Measurements from ENCODE around the gene MYBBP1A. TPM values are rescaled to one million over a fixed set of nuclear protein-coding genes. Genes with fewer than 3 reads are reported as not detected.
"Not testable (repeated sequence)": the region's sequence is repeated elsewhere in the genome, so short reads cannot be mapped to it uniquely, and the experiment has no call there.

MYBBP1A gene, protein sequence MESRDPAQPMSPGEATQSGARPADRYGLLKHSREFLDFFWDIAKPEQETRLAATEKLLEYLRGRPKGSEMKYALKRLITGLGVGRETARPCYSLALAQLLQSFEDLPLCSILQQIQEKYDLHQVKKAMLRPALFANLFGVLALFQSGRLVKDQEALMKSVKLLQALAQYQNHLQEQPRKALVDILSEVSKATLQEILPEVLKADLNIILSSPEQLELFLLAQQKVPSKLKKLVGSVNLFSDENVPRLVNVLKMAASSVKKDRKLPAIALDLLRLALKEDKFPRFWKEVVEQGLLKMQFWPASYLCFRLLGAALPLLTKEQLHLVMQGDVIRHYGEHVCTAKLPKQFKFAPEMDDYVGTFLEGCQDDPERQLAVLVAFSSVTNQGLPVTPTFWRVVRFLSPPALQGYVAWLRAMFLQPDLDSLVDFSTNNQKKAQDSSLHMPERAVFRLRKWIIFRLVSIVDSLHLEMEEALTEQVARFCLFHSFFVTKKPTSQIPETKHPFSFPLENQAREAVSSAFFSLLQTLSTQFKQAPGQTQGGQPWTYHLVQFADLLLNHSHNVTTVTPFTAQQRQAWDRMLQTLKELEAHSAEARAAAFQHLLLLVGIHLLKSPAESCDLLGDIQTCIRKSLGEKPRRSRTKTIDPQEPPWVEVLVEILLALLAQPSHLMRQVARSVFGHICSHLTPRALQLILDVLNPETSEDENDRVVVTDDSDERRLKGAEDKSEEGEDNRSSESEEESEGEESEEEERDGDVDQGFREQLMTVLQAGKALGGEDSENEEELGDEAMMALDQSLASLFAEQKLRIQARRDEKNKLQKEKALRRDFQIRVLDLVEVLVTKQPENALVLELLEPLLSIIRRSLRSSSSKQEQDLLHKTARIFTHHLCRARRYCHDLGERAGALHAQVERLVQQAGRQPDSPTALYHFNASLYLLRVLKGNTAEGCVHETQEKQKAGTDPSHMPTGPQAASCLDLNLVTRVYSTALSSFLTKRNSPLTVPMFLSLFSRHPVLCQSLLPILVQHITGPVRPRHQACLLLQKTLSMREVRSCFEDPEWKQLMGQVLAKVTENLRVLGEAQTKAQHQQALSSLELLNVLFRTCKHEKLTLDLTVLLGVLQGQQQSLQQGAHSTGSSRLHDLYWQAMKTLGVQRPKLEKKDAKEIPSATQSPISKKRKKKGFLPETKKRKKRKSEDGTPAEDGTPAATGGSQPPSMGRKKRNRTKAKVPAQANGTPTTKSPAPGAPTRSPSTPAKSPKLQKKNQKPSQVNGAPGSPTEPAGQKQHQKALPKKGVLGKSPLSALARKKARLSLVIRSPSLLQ (N-terminal part only)
- total RNA-seq (2014; rRNA removed; shearing (Covaris generic)), result 26.9 and 45.3 TPM in 2 replicates

DNA sequence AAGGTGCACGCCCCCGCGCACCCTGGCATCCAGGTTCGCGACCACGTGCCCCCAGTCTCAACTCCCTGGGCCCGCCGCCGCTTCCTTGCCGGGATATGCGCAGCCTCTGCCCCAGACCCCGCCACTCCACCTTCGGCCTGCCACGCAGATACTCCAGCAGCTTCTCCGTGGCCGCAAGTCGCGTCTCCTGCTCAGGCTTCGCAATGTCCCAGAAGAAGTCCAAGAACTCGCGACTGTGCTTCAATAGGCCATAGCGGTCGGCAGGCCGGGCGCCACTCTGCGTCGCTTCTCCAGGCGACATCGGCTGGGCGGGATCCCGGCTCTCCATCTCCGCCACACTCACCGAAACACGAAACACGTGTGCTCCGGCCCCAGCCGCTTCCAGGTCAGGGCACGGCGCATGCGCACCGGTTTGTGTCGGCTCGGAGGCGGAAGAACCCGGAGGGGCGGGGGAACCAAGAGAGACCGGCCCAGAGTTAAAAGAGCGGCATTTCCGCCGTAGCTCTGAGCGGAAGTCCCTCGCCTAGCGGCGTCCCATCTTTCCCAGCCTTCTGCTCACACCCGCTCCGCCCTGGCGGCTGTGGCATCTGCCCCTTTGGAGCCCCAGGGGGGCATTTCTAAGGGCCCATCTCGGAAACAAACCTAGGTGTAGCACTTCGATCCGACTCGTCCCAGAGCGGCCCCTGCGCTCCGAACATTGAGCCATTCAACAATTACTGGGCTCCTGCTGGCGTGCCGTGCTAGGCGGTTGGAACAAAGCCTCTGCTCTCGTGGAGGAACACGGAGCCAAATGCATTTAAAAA lies at the start of gene MYBBP1A:
Gene MYBBP1A, minus strand, starts transcription at position 388 of the 803 bp plus-strand sequence. Its CDS starts 60 bp downstream, at position 328.
- DNase-seq (ENCODE audit: low read depth), result peak; percentile 93

DNA sequence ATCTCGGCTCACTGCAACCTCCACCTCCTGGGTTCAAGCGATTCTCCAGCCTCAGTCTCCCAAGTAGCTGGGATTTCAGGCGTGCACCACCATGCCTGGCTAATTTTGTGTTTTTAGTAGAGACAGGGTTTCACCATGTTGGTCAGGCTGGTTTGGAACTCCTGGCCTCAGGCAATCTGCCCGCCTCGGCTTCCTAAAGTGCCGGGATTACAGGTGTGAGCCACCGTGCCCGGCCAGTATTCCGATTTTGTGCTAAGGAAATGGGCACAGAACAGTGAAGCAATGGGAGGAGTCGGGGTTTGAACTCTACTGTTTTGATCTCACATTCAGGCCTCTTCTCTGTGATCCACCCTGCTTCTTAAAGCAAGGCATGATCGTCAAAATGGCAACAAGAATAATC lies 49.6 kb upstream of the MYBBP1A start:
- not testable (repeated sequence) for DNase-seq (ENCODE audit: low read depth)

DNA sequence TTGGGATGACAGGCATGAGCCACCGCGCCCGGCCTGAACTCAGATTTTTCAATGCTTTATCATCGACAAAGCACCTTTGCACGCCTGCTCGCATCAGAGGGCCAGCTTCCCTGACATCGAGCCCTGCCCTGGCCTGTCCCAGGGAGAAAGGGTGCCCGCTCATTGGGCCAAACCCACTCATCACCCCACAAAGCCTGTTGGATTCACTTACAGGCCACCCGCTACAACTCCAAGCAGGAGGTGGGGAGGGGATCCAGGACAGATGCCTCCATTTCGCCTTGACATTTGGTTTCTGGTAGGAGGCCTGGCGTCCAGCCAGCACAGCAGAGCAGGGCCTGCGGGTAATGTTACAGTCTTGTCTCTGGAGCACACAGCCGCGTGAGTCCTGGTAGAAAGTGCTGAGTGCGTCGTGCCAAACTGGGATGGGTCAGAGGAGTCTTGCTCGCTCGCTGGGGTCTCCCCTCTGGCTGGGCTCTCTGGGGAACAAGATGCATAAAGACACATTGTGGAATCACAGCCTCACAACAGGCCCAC lies 49.0 kb upstream of the MYBBP1A start:
- peak; percentile 23 for DNase-seq (ENCODE audit: low read depth)

DNA sequence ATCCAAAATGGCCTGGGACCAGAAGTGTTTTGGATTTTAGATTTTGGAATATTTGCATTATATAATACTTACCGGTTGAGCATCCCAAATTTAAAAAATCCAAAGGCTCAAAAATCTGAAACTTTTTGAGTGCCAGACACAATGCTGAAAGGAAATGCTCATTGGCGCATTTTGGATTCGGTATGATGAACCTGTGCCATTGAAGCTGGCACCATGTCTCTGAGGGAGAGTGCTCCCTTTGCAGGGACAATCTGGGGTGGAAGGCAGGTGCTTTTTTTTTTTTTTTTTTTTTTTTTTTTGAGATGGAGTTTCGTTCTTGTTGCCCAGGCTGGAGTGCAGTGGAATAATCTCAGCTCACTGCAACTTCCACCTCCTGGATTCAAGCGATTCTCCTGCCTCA lies 46.9 kb upstream of the MYBBP1A start:
- DNase-seq (ENCODE audit: low read depth), result no peak

DNA sequence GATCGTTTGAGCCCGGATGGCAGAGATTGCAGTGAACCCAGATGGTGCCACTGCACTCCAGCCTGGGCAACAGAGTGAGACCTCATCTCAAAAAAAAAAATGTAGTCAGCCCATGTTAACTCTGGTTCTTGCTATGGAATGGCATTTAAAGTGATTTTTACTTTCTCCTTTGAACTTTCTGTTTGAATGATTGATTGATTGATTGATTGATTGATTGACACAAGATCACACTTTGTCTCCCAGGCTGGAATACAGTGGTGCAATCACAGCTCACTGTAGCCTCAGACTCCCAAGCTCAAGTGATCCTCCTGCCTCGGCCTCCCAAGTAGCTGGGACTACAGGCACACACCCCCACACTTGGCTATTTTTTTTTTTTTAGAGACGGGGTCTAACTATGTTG lies 46.1 kb upstream of the MYBBP1A start:
- DNase-seq (ENCODE audit: low read depth), result no peak

DNA sequence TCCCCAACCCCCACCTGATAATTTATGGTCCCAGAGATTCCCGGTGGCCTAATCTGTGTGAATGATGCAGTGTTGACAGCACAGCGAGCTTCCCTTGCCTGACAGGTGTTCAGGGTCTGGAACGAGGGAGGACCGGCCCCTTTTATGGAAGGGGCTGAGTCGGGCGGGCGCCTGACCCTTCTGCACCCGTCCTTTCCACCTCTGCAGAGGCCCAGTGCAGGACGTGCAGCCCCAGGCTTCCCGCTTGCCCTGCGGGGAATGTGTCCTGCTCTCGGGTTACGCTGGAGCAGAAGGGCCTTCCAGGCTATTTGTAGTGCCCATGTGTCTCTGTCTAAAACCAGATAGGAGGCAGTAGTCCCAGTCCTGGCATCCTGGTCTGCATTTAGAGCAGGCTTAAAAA lies 45.4 kb upstream of the MYBBP1A start:
- DNase-seq (ENCODE audit: low read depth), result no peak

DNA sequence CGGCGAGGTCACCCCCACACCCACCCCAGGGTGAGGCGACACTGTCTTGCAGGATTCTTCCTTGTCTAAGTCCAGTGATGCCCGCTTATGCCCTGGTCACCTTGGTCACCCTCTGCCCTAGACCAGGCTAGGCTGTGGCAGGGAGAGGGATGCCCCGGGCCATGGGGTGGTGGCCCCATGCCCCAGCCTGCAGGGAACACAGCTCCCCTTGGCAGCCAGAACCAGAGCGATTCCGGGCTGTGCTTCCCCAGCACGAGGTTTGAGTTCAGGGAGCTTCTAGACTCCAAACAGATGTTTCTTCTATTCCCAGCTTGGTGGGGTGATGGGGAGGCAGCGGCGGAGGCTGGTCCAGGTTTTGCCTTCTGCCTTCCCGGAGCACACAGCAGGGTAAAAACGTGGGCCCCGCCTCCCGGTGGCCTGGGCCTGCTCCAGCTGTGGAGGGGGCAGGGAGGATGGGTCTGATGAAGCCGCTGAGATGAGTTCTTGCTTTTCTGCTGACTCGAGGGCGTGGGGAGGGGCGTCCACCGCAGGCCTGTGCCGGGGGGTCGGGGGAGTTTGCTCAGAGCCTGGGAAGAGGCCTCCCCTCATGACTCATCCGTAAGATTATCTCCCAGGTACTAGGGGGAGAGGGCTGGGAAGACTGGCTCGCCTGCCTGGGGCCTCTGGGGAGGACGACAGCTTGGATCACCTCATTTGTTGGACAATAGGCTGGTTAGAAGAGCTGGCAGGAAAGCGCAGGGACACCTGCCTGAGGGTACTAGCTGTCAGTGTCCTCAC lies 44.5 kb upstream of the MYBBP1A start:
- DNase-seq (ENCODE audit: low read depth), result no peak

DNA sequence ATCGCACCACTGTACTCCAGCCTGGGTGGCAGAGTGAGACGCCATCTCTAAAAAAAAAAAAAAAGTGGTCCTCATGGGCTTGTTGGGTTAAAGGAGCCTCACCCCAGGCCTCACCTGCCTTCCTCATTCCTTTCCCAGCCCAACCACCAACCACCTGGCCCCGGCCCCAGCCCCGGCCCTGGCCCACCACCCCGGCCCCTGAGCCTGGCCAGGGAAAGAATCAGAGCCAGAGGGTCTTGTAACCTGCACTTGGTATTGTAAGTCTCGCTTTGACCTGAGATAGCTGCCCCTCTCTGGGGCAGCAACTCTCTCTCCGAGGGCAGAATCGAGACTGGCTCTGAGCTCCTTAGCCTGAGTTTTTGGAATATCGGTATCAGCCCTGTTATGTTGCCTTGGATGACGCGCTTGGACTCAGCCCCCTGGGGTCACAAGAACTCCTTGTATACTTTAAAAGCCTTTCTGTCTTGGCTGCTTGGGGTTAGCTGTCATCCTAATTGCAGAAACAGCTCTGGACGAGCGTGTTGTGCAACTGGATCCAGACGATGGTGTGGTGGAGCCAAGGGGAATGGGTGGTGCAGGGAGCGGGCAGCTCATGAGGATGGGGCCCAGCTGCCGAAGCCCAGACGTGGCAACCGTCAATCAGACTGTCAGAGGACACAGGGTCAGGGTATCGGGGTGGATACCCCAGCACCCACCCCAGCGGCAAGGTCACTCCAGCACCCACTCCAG lies 43.8 kb upstream of the MYBBP1A start:
- DNase-seq (ENCODE audit: low read depth), result no peak

DNA sequence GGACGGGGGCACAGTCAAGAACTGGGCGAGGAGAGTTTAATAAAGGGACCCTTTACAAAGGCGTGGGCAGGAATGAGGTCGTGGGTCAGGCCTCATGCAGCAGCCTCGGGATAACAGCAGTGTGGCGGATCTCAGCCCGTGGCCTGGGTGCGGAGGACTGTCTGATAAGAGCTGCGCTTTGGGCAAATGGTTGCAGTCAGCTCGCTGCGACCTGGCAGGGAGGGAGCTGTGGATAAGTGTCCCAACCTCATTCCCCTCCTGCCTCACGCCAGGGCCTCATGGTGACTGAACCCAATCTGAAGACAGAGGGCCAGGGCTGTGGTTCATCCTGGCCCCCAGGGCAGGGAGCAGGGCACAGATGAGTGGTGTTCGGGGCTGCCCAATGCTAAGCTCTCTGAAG lies 42.8 kb upstream of the MYBBP1A start:
- DNase-seq (ENCODE audit: low read depth), result no peak

DNA sequence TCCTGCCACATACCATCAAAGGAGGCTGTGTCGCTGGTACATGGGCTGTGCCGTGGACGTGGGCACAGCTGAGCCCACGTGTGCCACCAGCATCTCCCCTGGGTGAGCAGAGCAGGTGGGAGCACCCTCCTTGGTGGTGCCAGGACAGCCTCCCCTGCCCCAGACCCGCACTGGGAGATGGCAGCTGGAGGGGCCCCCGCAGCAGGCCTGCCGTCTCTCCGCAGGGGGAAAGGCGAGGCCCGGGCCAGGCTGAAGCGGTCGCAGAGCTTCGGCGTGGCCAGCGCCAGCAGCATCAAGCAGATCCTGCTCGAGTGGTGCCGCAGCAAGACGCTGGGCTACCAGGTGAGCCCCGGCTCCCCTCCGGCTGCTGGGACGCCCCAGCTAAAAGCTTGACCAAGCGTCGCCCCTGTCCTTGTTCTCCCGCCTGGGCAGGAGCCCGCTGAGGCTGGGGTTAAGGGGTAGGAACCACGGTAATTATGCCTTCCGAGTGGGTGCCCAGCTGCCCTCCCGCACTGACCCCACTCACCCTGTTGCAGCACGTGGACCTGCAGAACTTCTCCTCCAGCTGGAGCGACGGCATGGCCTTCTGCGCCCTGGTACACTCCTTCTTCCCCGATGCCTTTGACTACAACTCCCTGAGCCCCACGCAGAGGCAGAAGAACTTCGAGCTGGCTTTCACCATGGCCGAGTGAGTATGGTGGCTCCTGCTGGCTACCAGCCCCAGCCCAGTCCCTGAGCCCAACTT lies 41.6 kb upstream of the MYBBP1A start:
- no peak for DNase-seq (ENCODE audit: low read depth)

DNA sequence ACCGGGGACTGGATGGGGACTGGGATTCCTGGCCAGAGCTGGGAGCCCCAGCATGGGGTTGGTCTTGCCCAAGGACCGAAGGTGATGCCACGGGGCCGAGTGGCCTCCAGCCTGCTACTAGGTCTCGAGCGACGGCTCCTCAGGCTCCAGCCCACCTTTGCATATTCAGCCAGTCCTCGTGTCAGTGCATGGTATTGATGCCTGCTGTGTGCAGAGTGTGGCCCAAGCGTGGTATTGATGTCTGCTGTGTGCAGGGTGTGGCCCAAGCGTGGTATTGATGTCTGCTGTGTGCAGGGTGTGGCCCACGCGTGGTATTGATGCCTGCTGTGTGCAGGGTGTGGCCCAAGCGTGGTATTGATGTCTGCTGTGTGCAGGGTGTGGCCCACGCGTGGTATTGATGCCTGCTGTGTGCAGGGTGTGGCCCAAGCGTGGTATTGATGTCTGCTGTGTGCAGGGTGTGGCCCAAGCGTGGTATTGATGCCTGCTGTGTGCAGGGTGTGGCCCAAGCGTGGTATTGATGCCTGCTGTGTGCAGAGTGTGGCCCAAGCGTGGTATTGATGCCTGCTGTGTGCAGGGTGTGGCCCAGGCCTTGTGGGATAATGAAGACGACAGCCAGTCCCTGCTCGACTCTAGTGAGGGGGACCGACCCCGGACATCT lies 40.6 kb upstream of the MYBBP1A start:
- DNase-seq (ENCODE audit: low read depth), result not testable (repeated sequence)

DNA sequence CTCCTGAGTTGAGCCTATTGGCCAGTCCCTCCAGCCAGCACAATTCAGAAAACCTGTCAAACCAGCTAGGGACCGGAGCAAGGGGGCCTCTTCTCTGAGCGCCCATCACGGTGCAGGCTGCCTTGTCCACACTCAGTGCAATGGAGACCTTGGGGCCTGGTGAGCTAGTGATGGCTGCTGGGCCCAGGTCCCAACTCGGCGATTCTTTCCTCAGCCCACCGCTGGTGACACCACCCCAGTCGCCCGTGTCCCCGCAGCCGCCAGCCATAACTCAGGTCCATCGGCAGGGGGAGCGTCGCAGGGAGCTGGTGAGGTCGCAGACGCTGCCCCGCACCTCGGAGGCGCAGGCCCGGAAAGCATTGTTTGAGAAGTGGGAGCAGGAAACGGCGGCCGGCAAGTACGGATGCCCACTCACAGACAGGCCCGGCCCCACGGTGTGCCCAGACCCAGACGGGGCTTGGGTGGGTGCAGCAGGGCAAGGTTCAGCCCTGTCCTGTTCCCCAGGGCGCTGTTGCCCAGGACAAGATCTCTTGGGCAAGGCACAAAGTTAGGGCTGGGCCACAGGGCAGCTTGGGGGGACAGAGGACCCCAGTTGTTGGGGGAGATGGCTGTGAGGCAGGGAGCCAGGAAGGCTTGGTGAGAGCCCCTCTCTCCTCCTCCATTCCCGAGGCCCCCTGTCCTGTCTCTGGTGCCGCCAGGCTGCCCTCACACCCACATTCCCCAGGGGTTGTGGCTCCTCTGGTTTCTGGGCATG lies 39.9 kb upstream of the MYBBP1A start:
- DNase-seq (ENCODE audit: low read depth), result no peak

DNA sequence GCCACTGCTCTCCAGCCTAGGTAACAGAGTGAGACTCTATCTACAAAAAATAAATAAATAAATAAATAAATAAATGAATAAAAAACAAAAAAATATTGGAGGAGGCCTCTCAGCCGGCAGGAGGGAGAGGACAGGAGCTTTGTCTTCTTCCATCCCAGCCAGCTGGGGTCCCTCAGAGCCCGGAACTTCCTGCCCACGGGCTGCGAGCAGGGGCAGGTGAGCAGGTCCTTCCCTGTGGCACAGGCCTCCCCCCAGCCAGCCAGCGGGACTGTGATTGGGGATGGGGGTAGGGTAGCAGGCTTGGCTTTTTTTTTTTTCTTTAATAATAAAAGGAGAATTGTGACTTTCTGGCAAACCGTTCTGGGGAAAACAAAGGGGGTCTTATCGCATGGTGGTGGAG lies 39.2 kb upstream of the MYBBP1A start:
- no peak for DNase-seq (ENCODE audit: low read depth)

DNA sequence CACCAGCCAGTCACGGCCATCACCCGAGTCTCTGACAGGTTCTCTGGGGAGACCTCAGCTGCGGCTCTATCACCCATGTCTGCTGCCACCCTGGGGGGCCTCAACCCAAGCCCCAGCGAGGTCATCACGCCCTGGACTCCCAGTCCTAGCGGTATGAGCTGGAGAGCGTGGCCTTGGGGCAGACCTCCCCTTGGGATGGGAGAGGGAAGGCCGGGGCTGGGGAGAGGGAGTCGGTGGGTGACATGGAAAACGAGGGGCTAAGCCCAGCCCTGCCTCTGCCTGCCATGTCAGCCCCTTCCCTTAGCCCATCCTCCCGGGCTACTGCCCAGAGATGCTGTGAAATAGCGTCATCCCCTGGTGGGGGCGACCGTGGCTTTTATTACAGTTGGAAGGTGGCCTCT lies 37.8 kb upstream of the MYBBP1A start:
- DNase-seq (ENCODE audit: low read depth), result no peak

DNA sequence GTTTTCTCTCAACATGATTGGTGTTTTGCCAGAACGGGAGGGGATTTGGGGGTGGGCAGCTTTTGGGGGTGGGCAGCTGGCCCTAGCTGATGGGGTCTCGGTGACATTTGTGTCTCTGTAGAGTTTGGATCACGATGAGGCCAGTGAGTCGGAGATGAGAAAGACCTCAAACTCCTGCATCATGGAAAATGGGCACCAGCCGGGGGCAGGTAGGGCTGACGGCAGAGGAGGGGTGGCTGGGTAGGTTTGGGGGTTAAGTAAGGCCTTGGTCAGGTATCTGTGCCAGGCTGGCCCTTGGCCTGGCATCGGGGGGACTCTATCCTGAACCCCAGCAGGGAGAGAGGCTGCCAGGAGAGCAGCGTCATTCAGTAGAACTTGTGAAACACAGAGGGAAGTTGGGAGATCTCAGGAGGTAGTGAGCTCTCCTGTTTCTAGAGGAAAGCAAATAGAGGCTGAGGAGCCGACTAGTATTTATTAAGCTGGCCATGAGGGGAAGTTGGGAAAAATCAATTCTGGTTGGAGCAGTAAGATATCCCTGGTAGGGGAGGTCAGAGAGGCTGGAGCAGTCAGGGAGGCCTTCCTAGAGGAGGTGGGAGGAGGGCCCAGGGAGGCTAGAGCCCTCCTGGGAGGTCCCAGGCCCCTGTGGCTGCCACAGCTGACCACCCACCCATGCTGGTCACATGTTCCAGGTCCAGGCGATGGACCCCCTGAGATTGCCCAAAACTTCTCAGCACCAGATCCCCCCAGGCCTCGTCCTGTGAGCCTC lies 37.2 kb upstream of the MYBBP1A start:
- DNase-seq (ENCODE audit: low read depth), result no peak

DNA sequence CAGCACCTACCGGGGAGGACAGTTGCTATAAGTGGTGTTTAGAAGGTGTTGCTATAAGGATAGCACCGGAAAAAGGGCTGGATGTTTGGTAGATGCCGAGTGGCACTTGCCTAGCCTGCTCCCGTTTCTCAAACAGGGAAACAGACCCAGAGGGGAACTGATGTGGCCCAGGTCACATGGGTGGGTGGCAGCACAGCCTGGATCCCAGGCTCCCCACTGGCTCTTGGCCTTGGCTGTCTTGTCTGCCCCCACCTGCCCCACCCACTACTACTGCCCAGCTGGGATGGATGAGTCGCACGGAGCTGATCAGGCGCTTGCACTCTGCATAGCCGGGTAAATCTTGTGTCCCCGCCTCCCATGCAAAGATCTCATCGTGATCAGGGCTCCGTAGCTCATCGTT lies 36.3 kb upstream of the MYBBP1A start:
- peak; percentile 28 for DNase-seq (ENCODE audit: low read depth)
